PC-3 (cell line): Measurements from ENCODE around the gene CCL13.

Source experiments
- EZH2 ChIP-seq: fragments of 300-600 bp; sonication (generic); IDR thresholded peaks from one replicate; pipeline ENCODE4 v1.6.1; 2017; ENCODE audit warnings: antibody characterized with exemption, mild to moderate bottlenecking, low read length; ENCODE audit not compliant: unreplicated experiment
- TF ChIP-seq, protein P1 (sequence below): fragments of 300-600 bp; sonication (generic); conservative IDR thresholded peaks from 2 replicates; pipeline ENCODE4 v1.5.1; 2017; ENCODE audit warnings: antibody characterized with exemption, low read depth, mild to moderate bottlenecking, low read length

GRCh38 chr17:34400301-34400931 is 44.1 kb downstream of the CCL13 start:
- TF ChIP-seq, protein P1, sequence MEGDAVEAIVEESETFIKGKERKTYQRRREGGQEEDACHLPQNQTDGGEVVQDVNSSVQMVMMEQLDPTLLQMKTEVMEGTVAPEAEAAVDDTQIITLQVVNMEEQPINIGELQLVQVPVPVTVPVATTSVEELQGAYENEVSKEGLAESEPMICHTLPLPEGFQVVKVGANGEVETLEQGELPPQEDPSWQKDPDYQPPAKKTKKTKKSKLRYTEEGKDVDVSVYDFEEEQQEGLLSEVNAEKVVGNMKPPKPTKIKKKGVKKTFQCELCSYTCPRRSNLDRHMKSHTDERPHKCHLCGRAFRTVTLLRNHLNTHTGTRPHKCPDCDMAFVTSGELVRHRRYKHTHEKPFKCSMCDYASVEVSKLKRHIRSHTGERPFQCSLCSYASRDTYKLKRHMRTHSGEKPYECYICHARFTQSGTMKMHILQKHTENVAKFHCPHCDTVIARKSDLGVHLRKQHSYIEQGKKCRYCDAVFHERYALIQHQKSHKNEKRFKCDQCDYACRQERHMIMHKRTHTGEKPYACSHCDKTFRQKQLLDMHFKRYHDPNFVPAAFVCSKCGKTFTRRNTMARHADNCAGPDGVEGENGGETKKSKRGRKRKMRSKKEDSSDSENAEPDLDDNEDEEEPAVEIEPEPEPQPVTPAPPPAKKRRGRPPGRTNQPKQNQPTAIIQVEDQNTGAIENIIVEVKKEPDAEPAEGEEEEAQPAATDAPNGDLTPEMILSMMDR, result no peak
- TF ChIP-seq EZH2, result no peak
